ENCODE measurements around the gene HACD2.

HACD2 gene

DNA sequence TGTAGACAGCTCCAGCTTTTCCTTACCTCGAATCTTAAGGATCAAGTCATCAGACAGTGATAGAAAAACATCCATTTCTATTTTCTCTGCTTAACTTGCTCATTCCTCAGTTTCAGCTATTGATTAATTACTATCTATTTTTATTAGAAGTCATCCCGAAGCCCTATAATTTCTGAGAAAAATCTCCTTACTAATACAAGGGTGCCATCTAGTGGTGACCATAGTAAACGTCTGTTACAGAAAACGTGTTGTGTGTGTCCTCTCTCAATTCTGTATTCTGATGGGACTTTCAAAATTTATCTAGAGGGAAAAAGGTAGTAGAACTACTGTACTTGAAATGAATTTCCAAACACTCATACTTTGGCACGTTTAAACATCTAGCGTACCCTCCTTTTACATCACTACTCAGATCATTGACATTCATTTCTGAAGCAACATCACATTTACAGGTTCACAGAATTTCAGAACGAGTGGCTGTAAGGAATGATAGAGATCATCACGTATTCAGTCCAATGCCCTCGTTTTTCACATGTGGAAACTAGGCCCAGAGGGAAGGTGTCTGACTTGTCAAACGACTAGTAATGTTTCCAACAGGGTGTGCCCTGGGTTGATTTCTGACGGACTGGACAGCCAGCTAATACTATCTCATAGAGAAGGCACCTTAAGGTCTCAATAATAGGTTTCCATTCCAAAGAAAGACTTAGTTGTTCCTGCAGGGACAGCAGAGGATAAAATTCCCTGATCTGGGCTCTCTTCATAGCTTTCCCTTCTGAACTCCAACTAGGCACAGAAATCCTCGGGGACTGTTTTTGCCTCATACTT, 25.6 kb downstream of the HACD2 start:
- TF ChIP-seq, protein P1, sequence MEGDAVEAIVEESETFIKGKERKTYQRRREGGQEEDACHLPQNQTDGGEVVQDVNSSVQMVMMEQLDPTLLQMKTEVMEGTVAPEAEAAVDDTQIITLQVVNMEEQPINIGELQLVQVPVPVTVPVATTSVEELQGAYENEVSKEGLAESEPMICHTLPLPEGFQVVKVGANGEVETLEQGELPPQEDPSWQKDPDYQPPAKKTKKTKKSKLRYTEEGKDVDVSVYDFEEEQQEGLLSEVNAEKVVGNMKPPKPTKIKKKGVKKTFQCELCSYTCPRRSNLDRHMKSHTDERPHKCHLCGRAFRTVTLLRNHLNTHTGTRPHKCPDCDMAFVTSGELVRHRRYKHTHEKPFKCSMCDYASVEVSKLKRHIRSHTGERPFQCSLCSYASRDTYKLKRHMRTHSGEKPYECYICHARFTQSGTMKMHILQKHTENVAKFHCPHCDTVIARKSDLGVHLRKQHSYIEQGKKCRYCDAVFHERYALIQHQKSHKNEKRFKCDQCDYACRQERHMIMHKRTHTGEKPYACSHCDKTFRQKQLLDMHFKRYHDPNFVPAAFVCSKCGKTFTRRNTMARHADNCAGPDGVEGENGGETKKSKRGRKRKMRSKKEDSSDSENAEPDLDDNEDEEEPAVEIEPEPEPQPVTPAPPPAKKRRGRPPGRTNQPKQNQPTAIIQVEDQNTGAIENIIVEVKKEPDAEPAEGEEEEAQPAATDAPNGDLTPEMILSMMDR (IDR thresholded peaks at IDR 0.05; ENCODE audit: low read depth, low read length, missing control alignments), result peak; percentile 47
- no peak overlapping the region for H3K4me3 ChIP-seq (ENCODE audit: low read depth, low read length)
- no peak for DNase-seq (ENCODE audit: low read depth)

- H3K4me3 ChIP-seq (ENCODE audit: low read depth, low read length), result no peak overlapping the region
- TF ChIP-seq, protein P1 (IDR thresholded peaks at IDR 0.05; ENCODE audit: low read depth, low read length, missing control alignments), result no peak
- no peak for DNase-seq (ENCODE audit: low read depth)
Observed at GRCh38 chr3:123553536-123553935, 31.3 kb downstream of the HACD2 start.

GRCh38 chr3:123552768-123553167, 32.1 kb downstream of the HACD2 start:
- TF ChIP-seq, protein P1 (IDR thresholded peaks at IDR 0.05; ENCODE audit: low read depth, low read length, missing control alignments), result no peak
- no peak for DNase-seq (ENCODE audit: low read depth)

GRCh38 chr3:123552095-123552714, 32.6 kb downstream of the HACD2 start:
- TF ChIP-seq, protein P1 (IDR thresholded peaks at IDR 0.05; ENCODE audit: low read depth, low read length, missing control alignments), result peak; percentile 64
- no peak for DNase-seq (ENCODE audit: low read depth)
- H3K4me3 ChIP-seq (ENCODE audit: low read depth, low read length), result no peak overlapping the region

More at GRCh38 chr3:123552768-123553167, 32.1 kb downstream of the HACD2 start:
- no peak overlapping the region for H3K4me3 ChIP-seq (ENCODE audit: low read depth, low read length)

- TF ChIP-seq, protein P1 (IDR thresholded peaks at IDR 0.05; ENCODE audit: low read depth, low read length, missing control alignments), result no peak
- H3K4me3 ChIP-seq (ENCODE audit: low read depth, low read length), result no peak overlapping the region
- no peak for DNase-seq (ENCODE audit: low read depth)
Observed at GRCh38 chr3:123547881-123548519, 36.9 kb downstream of the HACD2 start.

DNA sequence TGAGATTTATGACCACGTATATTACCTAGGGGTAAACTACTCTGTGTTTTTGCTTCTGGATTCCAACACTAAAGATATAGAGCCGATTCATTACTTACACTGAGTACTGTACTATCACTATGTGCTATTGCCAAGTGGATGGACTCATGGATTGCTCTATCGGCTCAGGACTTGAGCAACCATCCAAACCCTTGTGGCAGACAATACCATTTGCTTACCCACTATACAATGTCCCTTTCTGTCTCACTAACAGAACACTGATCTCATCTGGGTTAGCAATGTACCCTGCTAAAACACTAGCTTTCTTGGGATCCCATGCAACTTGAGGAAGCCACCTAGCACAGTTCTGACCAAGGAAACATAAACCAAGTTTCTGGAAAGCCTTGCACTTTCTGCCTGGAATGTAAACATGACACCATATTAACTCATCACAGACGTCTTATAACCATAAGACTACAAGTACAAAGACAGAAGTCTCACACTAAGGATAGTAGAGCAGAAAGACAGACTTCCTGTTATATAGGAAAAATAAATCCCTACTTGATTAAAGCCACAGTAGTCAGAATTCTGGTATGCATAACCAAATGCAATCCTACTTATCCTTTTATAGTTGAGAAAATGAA, 38.6 kb downstream of the HACD2 start:
- H3K4me3 ChIP-seq (ENCODE audit: low read depth, low read length), result no peak overlapping the region
- TF ChIP-seq, protein P1 (IDR thresholded peaks at IDR 0.05; ENCODE audit: low read depth, low read length, missing control alignments), result no peak
- no peak for DNase-seq (ENCODE audit: low read depth)
